HL-60 (cell line): ENCODE data around the gene LRP1B.

Experiments
- CTCF ChIP-seq: IDR thresholded peaks from one replicate; pipeline ENCODE4 v1.5.1; 2011; ENCODE audit warnings: low read length, control low read depth, inconsistent platforms; ENCODE audit not compliant: insufficient read depth
- GABPA ChIP-seq: IDR thresholded peaks from 2 replicates; pipeline ENCODE4 v1.6.1; 2012; ENCODE audit warnings: low read depth
- POLR2AphosphoS5 ChIP-seq: IDR thresholded peaks from 2 replicates; pipeline ENCODE4 v1.6.1; 2012; ENCODE audit warnings: low read depth

GRCh38 chr2:141959941-141960340 lies 170.9 kb downstream of the LRP1B start:
- no peak for TF ChIP-seq CTCF
- TF ChIP-seq POLR2AphosphoS5: no peak
- no peak for TF ChIP-seq GABPA
